SK-N-SH (cell line): ENCODE data around the gene ZNF746.

Source experiments
- CTCF ChIP-seq: fragments of 200-600 bp; sonication (generic); IDR thresholded peaks from 2 replicates; pipeline ENCODE4 v1.6.1; 2017; ENCODE audit warnings: antibody characterized with exemption, mild to moderate bottlenecking, moderate library complexity
- EP300 ChIP-seq, 2 experiments: IDR thresholded peaks; 2 replicates each; pipeline versions ENCODE4 v1.4.0 to v1.6.1; 2012; ENCODE audit warnings: borderline replicate concordance in 1 of 2, low read depth in 1 of 2, low read length in 1 of 2
- EZH2phosphoT487 ChIP-seq: fragments of 200-600 bp; sonication (generic); IDR thresholded peaks from 2 replicates; pipeline ENCODE4 v1.6.1; 2017; ENCODE audit warnings: low read depth, mixed run types, mild to moderate bottlenecking, antibody characterized with exemption, moderate library complexity, borderline replicate concordance
- FOXM1 ChIP-seq: IDR thresholded peaks from 2 replicates; pipeline ENCODE4 v1.4.0; 2012; ENCODE audit warnings: low read depth, mild to moderate bottlenecking
- GABPA ChIP-seq: IDR thresholded peaks from 2 replicates; pipeline ENCODE4 v1.4.0; 2012; ENCODE audit warnings: low read depth, mild to moderate bottlenecking
- GATA2 ChIP-seq: sonication (generic); formaldehyde crosslinking; IDR thresholded peaks from 2 replicates; pipeline ENCODE4 v1.5.0; 2020; ENCODE audit warnings: mild to moderate bottlenecking, missing genetic modification reagents
- POLR2AphosphoS5 ChIP-seq: IDR thresholded peaks from 2 replicates; pipeline ENCODE4 v1.6.1; 2012; ENCODE audit warnings: low read depth, low read length
- RFX5 ChIP-seq: IDR thresholded peaks from 2 replicates; pipeline ENCODE4 v1.6.1; 2012; ENCODE audit warnings: mild to moderate bottlenecking, improper control_type of control experiment, low read length
- SIN3A ChIP-seq: IDR thresholded peaks from 2 replicates; pipeline ENCODE4 v1.6.1; 2012; ENCODE audit warnings: low read depth, mild to moderate bottlenecking, low read length, moderate library complexity, borderline replicate concordance
- SMC3 ChIP-seq: IDR thresholded peaks from 2 replicates; pipeline ENCODE4 v1.6.1; 2012; ENCODE audit warnings: low read depth, low read length, improper control_type of control experiment
- TAF1 ChIP-seq: IDR thresholded peaks from 2 replicates; pipeline ENCODE4 v1.6.1; 2012; ENCODE audit warnings: low read depth, mild to moderate bottlenecking, low read length, moderate library complexity, borderline replicate concordance
- USF1 ChIP-seq: IDR thresholded peaks from 2 replicates; pipeline ENCODE4 v1.4.0; 2012; ENCODE audit warnings: low read depth, borderline replicate concordance
- USF2 ChIP-seq: fragments of 150-350 bp; IDR thresholded peaks from 2 replicates; pipeline ENCODE4 v1.6.1; 2017; ENCODE audit warnings: antibody characterized with exemption, low read length, low read depth, borderline replicate concordance

- TF ChIP-seq EP300 (IDR thresholded peaks at IDR 0.05; ENCODE audit: borderline replicate concordance in 1 of 2, low read depth in 1 of 2, low read length in 1 of 2) (no peak), GATA2 (CRISPR knock-in tag) (no peak), EZH2phosphoT487 (no peak), CTCF (no peak), USF1 (no peak), POLR2AphosphoS5 (no peak), RFX5 (no peak), SMC3 (no peak), FOXM1 (no peak), GABPA (no peak), SIN3A (no peak), USF2 (no peak), TAF1 (no peak)
Observed at GRCh38 chr7:149431486-149432120, 66.0 kb downstream of the ZNF746 start.
